ENCODE results near the gene OGFOD1.

The OGFOD1 gene

DNA sequence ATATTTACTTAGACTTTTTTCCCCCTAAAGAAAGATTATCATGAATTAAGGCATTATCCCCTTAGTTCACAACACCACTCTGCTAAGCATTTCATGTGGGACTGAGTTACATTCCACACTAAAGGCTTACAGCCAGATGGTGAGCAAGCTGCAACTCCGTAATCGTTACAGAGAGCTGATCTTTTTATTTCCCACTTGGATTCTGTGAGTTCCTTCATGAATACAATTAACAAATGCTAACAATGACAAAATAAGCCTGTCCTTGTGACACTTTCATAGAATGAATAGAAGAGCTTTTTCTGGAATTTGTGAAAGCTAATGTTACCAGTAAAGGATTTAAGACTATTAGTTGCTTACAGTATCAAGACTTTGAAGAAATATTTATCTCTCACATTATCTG, 8.7 kb downstream of the OGFOD1 start:
- TF ChIP-seq SIN3A (IDR thresholded peaks at IDR 0.05; ENCODE audit: borderline replicate concordance, insufficient read depth, low read length): no peak
- TF ChIP-seq FOXP2 (optimal IDR thresholded peaks at IDR 0.05; ENCODE audit: borderline replicate concordance, extremely low read depth, extremely low read length, insufficient read depth): no peak
- TF ChIP-seq, protein P1, sequence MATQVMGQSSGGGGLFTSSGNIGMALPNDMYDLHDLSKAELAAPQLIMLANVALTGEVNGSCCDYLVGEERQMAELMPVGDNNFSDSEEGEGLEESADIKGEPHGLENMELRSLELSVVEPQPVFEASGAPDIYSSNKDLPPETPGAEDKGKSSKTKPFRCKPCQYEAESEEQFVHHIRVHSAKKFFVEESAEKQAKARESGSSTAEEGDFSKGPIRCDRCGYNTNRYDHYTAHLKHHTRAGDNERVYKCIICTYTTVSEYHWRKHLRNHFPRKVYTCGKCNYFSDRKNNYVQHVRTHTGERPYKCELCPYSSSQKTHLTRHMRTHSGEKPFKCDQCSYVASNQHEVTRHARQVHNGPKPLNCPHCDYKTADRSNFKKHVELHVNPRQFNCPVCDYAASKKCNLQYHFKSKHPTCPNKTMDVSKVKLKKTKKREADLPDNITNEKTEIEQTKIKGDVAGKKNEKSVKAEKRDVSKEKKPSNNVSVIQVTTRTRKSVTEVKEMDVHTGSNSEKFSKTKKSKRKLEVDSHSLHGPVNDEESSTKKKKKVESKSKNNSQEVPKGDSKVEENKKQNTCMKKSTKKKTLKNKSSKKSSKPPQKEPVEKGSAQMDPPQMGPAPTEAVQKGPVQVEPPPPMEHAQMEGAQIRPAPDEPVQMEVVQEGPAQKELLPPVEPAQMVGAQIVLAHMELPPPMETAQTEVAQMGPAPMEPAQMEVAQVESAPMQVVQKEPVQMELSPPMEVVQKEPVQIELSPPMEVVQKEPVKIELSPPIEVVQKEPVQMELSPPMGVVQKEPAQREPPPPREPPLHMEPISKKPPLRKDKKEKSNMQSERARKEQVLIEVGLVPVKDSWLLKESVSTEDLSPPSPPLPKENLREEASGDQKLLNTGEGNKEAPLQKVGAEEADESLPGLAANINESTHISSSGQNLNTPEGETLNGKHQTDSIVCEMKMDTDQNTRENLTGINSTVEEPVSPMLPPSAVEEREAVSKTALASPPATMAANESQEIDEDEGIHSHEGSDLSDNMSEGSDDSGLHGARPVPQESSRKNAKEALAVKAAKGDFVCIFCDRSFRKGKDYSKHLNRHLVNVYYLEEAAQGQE (IDR thresholded peaks at IDR 0.05; ENCODE audit: insufficient read depth in 1 of 2, low read depth in 2 of 2, low read length in 2 of 2): no peak
- no peak for TF ChIP-seq POLR2AphosphoS5 (IDR thresholded peaks at IDR 0.05; ENCODE audit: low read depth, low read length)
- TF ChIP-seq TAF1 (IDR thresholded peaks at IDR 0.05; ENCODE audit: borderline replicate concordance, insufficient read depth, low read length): no peak

DNA sequence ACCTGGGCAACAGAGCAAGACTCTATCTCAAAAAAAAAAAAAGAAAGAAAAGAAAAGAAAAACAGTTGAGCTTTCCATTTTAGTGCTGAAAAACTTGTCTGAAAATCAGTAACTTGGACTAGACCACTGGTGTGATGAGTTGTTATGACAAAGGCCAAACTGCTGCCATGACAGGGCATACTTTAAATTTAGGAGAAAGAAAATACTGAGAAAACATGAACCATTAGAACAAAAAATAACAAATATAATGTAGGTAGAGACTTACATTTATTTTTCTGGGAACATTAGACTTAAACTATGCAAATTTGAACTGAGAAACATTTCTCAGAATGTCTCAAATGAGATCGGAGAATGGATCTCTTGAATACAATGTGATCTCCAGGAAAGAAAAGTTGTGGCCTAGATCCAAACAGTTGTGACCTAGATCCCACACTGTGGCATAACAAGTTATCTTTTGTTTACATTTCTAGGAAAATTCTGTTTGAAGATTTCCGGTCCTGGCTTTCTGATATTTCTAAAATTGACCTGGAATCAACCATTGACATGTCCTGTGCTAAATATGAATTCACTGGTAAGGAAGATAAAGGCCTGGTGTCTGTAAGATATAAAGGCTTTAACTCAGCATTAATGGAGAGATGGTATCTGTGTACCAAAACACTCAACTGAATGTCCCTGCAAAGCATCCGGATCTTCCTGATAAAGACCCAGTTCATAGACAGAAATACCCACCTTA, 10.9 kb downstream of the OGFOD1 start:
- no peak for TF ChIP-seq SIN3A (IDR thresholded peaks at IDR 0.05; ENCODE audit: borderline replicate concordance, insufficient read depth, low read length)
- TF ChIP-seq POLR2AphosphoS5 (IDR thresholded peaks at IDR 0.05; ENCODE audit: low read depth, low read length): no peak
- TF ChIP-seq, protein P1 (IDR thresholded peaks at IDR 0.05; ENCODE audit: insufficient read depth in 1 of 2, low read depth in 2 of 2, low read length in 2 of 2): no peak
- TF ChIP-seq FOXP2 (optimal IDR thresholded peaks at IDR 0.05; ENCODE audit: borderline replicate concordance, extremely low read depth, extremely low read length, insufficient read depth): no peak
- TF ChIP-seq TAF1 (IDR thresholded peaks at IDR 0.05; ENCODE audit: borderline replicate concordance, insufficient read depth, low read length): no peak

DNA sequence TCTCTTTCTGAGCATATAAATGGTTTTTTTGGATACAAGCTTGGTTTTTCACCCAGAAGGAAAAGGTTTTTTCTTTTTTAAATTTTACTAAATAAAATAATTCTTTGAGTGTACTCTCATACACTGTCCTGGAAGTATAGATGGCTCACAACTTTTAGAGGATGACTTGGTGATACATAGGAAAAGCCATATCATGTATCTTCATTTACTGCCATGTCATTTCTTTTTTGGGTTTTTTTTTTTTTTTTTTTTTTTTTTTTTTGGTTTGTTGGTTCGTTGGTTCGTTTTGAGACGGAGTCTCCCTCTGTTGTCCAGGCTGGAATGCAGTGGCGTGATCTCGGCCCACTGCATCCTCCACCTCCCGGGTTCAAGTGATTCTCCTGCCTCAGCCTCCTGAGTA, 11.8 kb downstream of the OGFOD1 start:
- TF ChIP-seq TAF1 (IDR thresholded peaks at IDR 0.05; ENCODE audit: borderline replicate concordance, insufficient read depth, low read length) (no peak), POLR2AphosphoS5 (IDR thresholded peaks at IDR 0.05; ENCODE audit: low read depth, low read length) (no peak), SIN3A (IDR thresholded peaks at IDR 0.05; ENCODE audit: borderline replicate concordance, insufficient read depth, low read length) (no peak), FOXP2 (optimal IDR thresholded peaks at IDR 0.05; ENCODE audit: borderline replicate concordance, extremely low read depth, extremely low read length, insufficient read depth) (no peak)
- TF ChIP-seq, protein P1 (IDR thresholded peaks at IDR 0.05; ENCODE audit: insufficient read depth in 1 of 2, low read depth in 2 of 2, low read length in 2 of 2): no peak

DNA sequence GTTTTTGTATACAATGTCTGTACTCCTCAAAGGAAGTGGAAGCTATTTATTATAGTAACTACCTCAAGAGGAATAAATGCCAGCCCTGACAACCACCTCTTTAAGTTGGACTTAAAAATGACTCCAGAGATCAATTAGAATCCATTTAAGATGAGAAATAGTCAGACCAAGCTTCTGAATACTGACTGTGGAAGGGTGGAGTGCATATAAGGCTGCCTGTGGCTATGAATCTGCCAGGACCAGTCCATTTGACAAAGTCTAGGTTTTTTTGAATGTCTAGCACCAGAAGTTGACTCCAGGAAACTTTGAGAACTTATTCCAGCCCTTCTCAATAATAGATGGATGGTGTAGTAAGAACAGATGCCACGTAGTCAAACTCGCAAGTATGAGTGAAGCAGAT, 15.0 kb downstream of the OGFOD1 start:
- no peak for TF ChIP-seq TAF1 (IDR thresholded peaks at IDR 0.05; ENCODE audit: borderline replicate concordance, insufficient read depth, low read length)
- TF ChIP-seq SIN3A (IDR thresholded peaks at IDR 0.05; ENCODE audit: borderline replicate concordance, insufficient read depth, low read length): no peak
- no peak for TF ChIP-seq FOXP2 (optimal IDR thresholded peaks at IDR 0.05; ENCODE audit: borderline replicate concordance, extremely low read depth, extremely low read length, insufficient read depth)
- TF ChIP-seq, protein P1 (IDR thresholded peaks at IDR 0.05; ENCODE audit: insufficient read depth in 1 of 2, low read depth in 2 of 2, low read length in 2 of 2): no peak
- TF ChIP-seq POLR2AphosphoS5 (IDR thresholded peaks at IDR 0.05; ENCODE audit: low read depth, low read length): no peak

Measured in PFSK-1 (cell line).